ENCODE measurements around the gene CDK14. TPM values are rescaled to one million over a fixed set of nuclear protein-coding genes. Genes with fewer than 3 reads are reported as not detected.

CDK14 gene
- total and polyA plus RNA-seq, 2 donors (not counting 1 experiment from before 2014, with no cell fraction given) = 23.6 to 41.1 TPM

DNA sequence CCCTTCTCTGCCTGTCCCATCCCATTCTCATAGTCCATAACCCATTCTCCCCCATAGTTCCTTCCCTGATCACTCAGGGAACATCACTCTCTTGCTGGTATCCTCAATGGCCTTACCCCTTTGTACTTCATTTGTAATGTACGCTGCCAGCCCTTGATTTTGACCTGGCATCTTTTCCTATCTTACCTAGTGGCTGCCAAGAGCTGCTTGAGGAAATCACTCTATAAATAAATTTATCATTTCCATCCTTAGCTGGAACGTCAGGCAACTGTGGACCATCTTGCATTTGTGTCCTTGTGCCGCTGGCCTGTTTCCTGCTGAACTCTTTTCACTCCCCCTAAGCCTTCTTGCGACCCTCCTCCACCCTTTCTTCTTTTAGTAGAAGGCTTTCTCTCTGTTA is 14.0 kb downstream of the CDK14 start:
- H3K9ac ChIP-seq (ENCODE audit: insufficient read depth, low read length) = no peak overlapping the region
- DNase-seq (ENCODE audit: low read depth in 2 of 2) = no peak
- H3K36me3 ChIP-seq (ENCODE audit: control insufficient read depth, insufficient read depth, low read length) = no peaks in the 10 kb centered on the region
- no peak overlapping the region for H2AFZ ChIP-seq (ENCODE audit: low read length)
- no peaks in the 10 kb centered on the region for H3K9me3 ChIP-seq (ENCODE audit: control insufficient read depth, insufficient read depth, low read depth, low read length)
- no peaks in the 10 kb centered on the region for H4K20me1 ChIP-seq (ENCODE audit: control insufficient read depth, extremely low read depth, insufficient read depth, low read length)
- no peak overlapping the region for H3K4me2 ChIP-seq (ENCODE audit: extremely low read depth, insufficient read depth, low read length)
- no peaks in the 10 kb centered on the region for H3K27me3 ChIP-seq (ENCODE audit: control insufficient read depth, insufficient read depth, low read length)
- no peaks in the 10 kb centered on the region for H3K4me1 ChIP-seq (ENCODE audit: control insufficient read depth, extremely low read depth, insufficient read depth, low read length)
- H3K27ac ChIP-seq (ENCODE audit: insufficient read depth, low read length) = no peak overlapping the region
- H3K79me2 ChIP-seq (ENCODE audit: control insufficient read depth, insufficient read depth, low read length) = peaks cover 36% of the 10 kb centered on the region
- TF ChIP-seq, protein P1, sequence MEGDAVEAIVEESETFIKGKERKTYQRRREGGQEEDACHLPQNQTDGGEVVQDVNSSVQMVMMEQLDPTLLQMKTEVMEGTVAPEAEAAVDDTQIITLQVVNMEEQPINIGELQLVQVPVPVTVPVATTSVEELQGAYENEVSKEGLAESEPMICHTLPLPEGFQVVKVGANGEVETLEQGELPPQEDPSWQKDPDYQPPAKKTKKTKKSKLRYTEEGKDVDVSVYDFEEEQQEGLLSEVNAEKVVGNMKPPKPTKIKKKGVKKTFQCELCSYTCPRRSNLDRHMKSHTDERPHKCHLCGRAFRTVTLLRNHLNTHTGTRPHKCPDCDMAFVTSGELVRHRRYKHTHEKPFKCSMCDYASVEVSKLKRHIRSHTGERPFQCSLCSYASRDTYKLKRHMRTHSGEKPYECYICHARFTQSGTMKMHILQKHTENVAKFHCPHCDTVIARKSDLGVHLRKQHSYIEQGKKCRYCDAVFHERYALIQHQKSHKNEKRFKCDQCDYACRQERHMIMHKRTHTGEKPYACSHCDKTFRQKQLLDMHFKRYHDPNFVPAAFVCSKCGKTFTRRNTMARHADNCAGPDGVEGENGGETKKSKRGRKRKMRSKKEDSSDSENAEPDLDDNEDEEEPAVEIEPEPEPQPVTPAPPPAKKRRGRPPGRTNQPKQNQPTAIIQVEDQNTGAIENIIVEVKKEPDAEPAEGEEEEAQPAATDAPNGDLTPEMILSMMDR (conservative IDR thresholded peaks at IDR 0.05 in 1 of 2, IDR thresholded peaks at IDR 0.05 in 1 of 2; ENCODE audit: low read depth in 1 of 2, low read length in 2 of 2) = no peak
- no peak for TF ChIP-seq EZH2 (IDR thresholded peaks at IDR 0.05; ENCODE audit: low read length, missing control alignments)
- no peak overlapping the region for H3K4me3 ChIP-seq (replicated peaks in 1 of 4; ENCODE audit: control extremely low read depth in 1 of 4, insufficient read depth in 1 of 4, low read depth in 3 of 4, low read length in 4 of 4)

DNA sequence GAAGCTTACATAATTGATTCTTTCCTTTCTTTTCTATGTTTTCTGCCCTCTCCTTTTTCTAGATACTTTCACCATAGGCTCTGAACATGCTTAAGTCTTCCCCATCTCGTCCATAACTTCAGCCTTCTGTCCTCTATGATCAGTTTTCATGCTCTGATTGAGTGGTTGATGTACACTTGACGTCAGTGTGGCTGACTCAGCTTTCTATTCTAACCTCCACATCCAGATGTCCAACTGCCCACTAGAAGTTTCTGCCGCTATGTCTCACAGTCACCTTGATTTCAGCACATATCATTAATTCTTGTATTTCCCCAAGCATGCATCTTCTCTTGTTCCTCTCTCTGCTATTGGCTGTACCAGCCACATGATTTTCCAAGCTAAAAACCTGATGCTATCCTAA is 15.0 kb downstream of the CDK14 start:
- Histone ChIP-seq H3K9ac (ENCODE audit: insufficient read depth, low read length) (no peak overlapping the region), H3K4me1 (ENCODE audit: control insufficient read depth, extremely low read depth, insufficient read depth, low read length) (no peaks in the 10 kb centered on the region), H3K9me3 (ENCODE audit: control insufficient read depth, insufficient read depth, low read depth, low read length) (no peaks in the 10 kb centered on the region), H4K20me1 (ENCODE audit: control insufficient read depth, extremely low read depth, insufficient read depth, low read length) (no peaks in the 10 kb centered on the region), H3K27ac (ENCODE audit: insufficient read depth, low read length) (no peak overlapping the region), H3K79me2 (ENCODE audit: control insufficient read depth, insufficient read depth, low read length) (peaks cover 30% of the 10 kb centered on the region), H3K36me3 (ENCODE audit: control insufficient read depth, insufficient read depth, low read length) (no peaks in the 10 kb centered on the region), H2AFZ (ENCODE audit: low read length) (no peak overlapping the region), H3K27me3 (ENCODE audit: control insufficient read depth, insufficient read depth, low read length) (no peaks in the 10 kb centered on the region), H3K4me3 (replicated peaks in 1 of 4; ENCODE audit: control extremely low read depth in 1 of 4, insufficient read depth in 1 of 4, low read depth in 3 of 4, low read length in 4 of 4) (no peak overlapping the region), H3K4me2 (ENCODE audit: extremely low read depth, insufficient read depth, low read length) (no peak overlapping the region)
- TF ChIP-seq, protein P1 (conservative IDR thresholded peaks at IDR 0.05 in 1 of 2, IDR thresholded peaks at IDR 0.05 in 1 of 2; ENCODE audit: low read depth in 1 of 2, low read length in 2 of 2) = no peak
- no peak for TF ChIP-seq EZH2 (IDR thresholded peaks at IDR 0.05; ENCODE audit: low read length, missing control alignments)
- DNase-seq (ENCODE audit: low read depth in 2 of 2) = peak in 1 of 2 donors; percentile 57

DNA sequence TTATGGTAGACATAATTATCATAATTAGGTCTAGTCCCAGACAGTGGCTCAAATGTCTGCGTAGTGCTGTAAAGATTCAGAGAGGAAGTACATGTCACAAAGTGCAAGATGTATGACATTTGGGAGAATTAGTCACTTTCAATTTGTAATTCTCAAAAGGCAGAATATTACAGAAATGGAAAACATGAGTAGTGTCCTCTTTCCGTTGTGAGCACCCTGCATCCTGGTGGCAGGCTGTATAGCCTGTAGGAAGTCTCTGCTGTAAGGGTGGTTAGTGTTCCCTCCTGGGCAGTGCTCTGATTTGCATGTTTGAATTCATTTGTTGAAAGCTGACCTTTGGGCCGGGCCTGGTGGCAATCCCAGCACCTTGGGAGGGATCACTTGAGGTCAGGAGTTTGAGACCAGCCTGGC is 17.0 kb downstream of the CDK14 start:
- Histone ChIP-seq H3K4me3 (replicated peaks in 1 of 4; ENCODE audit: control extremely low read depth in 1 of 4, insufficient read depth in 1 of 4, low read depth in 3 of 4, low read length in 4 of 4) (no peak overlapping the region), H3K27me3 (ENCODE audit: control insufficient read depth, insufficient read depth, low read length) (no peaks in the 10 kb centered on the region), H3K9me3 (ENCODE audit: control insufficient read depth, insufficient read depth, low read depth, low read length) (no peaks in the 10 kb centered on the region), H3K4me1 (ENCODE audit: control insufficient read depth, extremely low read depth, insufficient read depth, low read length) (no peaks in the 10 kb centered on the region), H2AFZ (ENCODE audit: low read length) (no peak overlapping the region), H4K20me1 (ENCODE audit: control insufficient read depth, extremely low read depth, insufficient read depth, low read length) (no peaks in the 10 kb centered on the region), H3K4me2 (ENCODE audit: extremely low read depth, insufficient read depth, low read length) (no peak overlapping the region), H3K27ac (ENCODE audit: insufficient read depth, low read length) (no peak overlapping the region), H3K79me2 (ENCODE audit: control insufficient read depth, insufficient read depth, low read length) (peaks cover 29% of the 10 kb centered on the region), H3K36me3 (ENCODE audit: control insufficient read depth, insufficient read depth, low read length) (no peaks in the 10 kb centered on the region), H3K9ac (ENCODE audit: insufficient read depth, low read length) (no peak overlapping the region)
- peak in 1 of 2 donors; percentile 75 for DNase-seq (ENCODE audit: low read depth in 2 of 2)
- TF ChIP-seq, protein P1 (conservative IDR thresholded peaks at IDR 0.05 in 1 of 2, IDR thresholded peaks at IDR 0.05 in 1 of 2; ENCODE audit: low read depth in 1 of 2, low read length in 2 of 2) = no peak
- TF ChIP-seq EZH2 (IDR thresholded peaks at IDR 0.05; ENCODE audit: low read length, missing control alignments) = no peak

Data from fibroblast of lung (primary cell).